HepG2 (cell line): ENCODE results near the gene POLN. TPM values are rescaled to one million over a fixed set of nuclear protein-coding genes. Genes with fewer than 3 reads are reported as not detected.

ENCODE experiments used
- ATAC-seq: fragments of 200-7000 bp; cut with Tn5 transposase; 3 replicates; pipeline ENCODE4 v1.9.1; 2020; ENCODE audit warnings: mild to moderate bottlenecking, moderate library complexity
- BruUV-seq: library from RNA; stranded (reverse); fragments of 400-500 nt; replicated peaks from 2 replicates; lab custom pipeline; 2021; lab: Mats Ljungman, UMichigan
- CTCF ChIA-PET: fragments of 300-600 bp; formaldehyde crosslinking; extraction: SDS; loops from one replicate; lab custom pipeline; 2021; ENCODE audit warnings: low total read pairs, inconsistent platforms, low intra/inter-chr PET ratio; lab: Yijun Ruan, JAX
- POLR2A ChIA-PET: fragments of 350-600 bp; sonication (Branson Sonifier 250); formaldehyde crosslinking; loops from one replicate; lab custom pipeline; 2020; ENCODE audit warnings: antibody characterized with exemption, inconsistent platforms; lab: Yijun Ruan, JAX
- DNase-seq: peaks from one replicate; pipeline ENCODE4 v3.0.0-alpha.2; 2015; ENCODE audit warnings: low spot score
- FAIRE-seq: peaks from 3 replicates; lab custom pipeline; 2011; peaks lifted over from hg19 to GRCh38; lab: Jason Lieb, UNC
- H2AFZ ChIP-seq: one replicate; pipeline ENCODE4 v1.6.1; 2011; ENCODE audit warnings: low read length, inconsistent platforms
- H3K27ac ChIP-seq: fragments of 300-600 bp; 3 replicates; pipeline ENCODE4 v1.8.0; 2011; ENCODE audit warnings: mixed run types, mild to moderate bottlenecking, mixed read lengths, low read length, inconsistent platforms; ENCODE audit not compliant: insufficient read depth; ENCODE audit errors: extremely low read length
- H3K27me3 ChIP-seq, 2 experiments: fragments of 200-600 bp in 1 of 2; 2 replicates in 1 of 2; 3 replicates in 1 of 2; pipeline versions ENCODE4 v1.6.0 to v1.8.0; 2011; ENCODE audit warnings: low read length in 2 of 2, mild to moderate bottlenecking in 2 of 2, moderate library complexity in 2 of 2, inconsistent platforms in 1 of 2; ENCODE audit not compliant: insufficient read depth in 2 of 2, control insufficient read depth in 1 of 2
- H3K36me3 ChIP-seq, 2 experiments: fragments of 200-600 bp in 1 of 2; replicated peaks in 1 of 2; 2 replicates in 1 of 2; 3 replicates in 1 of 2; pipeline versions ENCODE4 v1.5.1 to v1.8.0; 2011; ENCODE audit warnings: low read length in 2 of 2, inconsistent platforms in 1 of 2; ENCODE audit not compliant: insufficient read depth in 2 of 2, control insufficient read depth in 1 of 2
- H3K4me1 ChIP-seq: 2 replicates; pipeline ENCODE4 v1.5.1; 2012; ENCODE audit warnings: low read length, inconsistent platforms; ENCODE audit not compliant: insufficient read depth
- H3K4me2 ChIP-seq: 2 replicates; pipeline ENCODE4 v1.6.0; 2011; ENCODE audit warnings: low read depth, low read length, inconsistent platforms
- H3K4me3 ChIP-seq, 3 experiments: fragments of 200-600 bp in 1 of 3; sonication (generic), shearing (Covaris generic) in 1 of 3; replicated peaks in 1 of 3; 2 replicates each; pipeline ENCODE4 v1.5.1; 2011 to 2016; ENCODE audit warnings: low read length in 3 of 3, inconsistent platforms in 2 of 3, low read depth in 2 of 3, mild to moderate bottlenecking in 2 of 3, control low read depth in 1 of 3, mixed read lengths in 1 of 3; ENCODE audit not compliant: insufficient read depth in 1 of 3
- H3K79me2 ChIP-seq: one replicate; pipeline ENCODE4 v1.6.1; 2011; ENCODE audit warnings: low read length, inconsistent platforms; ENCODE audit not compliant: insufficient read depth
- H3K9ac ChIP-seq: 2 replicates; pipeline ENCODE4 v1.6.0; 2011; ENCODE audit warnings: mild to moderate bottlenecking, low read depth, low read length, inconsistent platforms; ENCODE audit not compliant: insufficient read depth
- H3K9me3 ChIP-seq: 2 replicates; pipeline ENCODE4 v1.5.1; 2012; ENCODE audit warnings: mild to moderate bottlenecking, low read length
- H4K20me1 ChIP-seq: 2 replicates; pipeline ENCODE4 v1.6.0; 2011; ENCODE audit warnings: inconsistent platforms, mild to moderate bottlenecking, low read length, moderate library complexity; ENCODE audit not compliant: insufficient read depth
- ATF3 ChIP-seq: sonication (generic); formaldehyde crosslinking; IDR thresholded peaks from 2 replicates; pipeline ENCODE4 v1.4.0; 2020; ENCODE audit warnings: missing genetic modification reagents
- CENPBD1 ChIP-seq: sonication (generic); formaldehyde crosslinking; IDR thresholded peaks from 2 replicates; pipeline ENCODE4 v1.8.0; 2022; ENCODE audit warnings: missing genetic modification reagents, low read depth, mild to moderate bottlenecking, borderline replicate concordance
- DMAP1 ChIP-seq: IDR thresholded peaks from 2 replicates; pipeline ENCODE4 v1.6.1; 2016
- HOXA3 ChIP-seq: sonication (generic); formaldehyde crosslinking; IDR thresholded peaks from 2 replicates; pipeline ENCODE4 v1.5.0; 2020; ENCODE audit warnings: missing genetic modification reagents
- JUN ChIP-seq: sonication (generic); formaldehyde crosslinking; IDR thresholded peaks from 2 replicates; pipeline ENCODE4 v1.4.0; 2020; ENCODE audit warnings: mild to moderate bottlenecking, missing genetic modification reagents
- KDM1A ChIP-seq: IDR thresholded peaks from 2 replicates; pipeline ENCODE4 v1.6.1; 2016; ENCODE audit warnings: missing compliant biosample characterization
- LRRFIP1 ChIP-seq: sonication (generic); formaldehyde crosslinking; conservative IDR thresholded peaks from 2 replicates; pipeline ENCODE4 v1.4.0; 2020; ENCODE audit warnings: missing genetic modification reagents
- MXD1 ChIP-seq: sonication (generic); formaldehyde crosslinking; IDR thresholded peaks from 2 replicates; pipeline ENCODE4 v1.4.0; 2020; ENCODE audit warnings: mild to moderate bottlenecking, missing genetic modification reagents
- RBM22 ChIP-seq: fragments of 200-400 bp; formaldehyde crosslinking; optimal IDR thresholded peaks from 2 replicates; pipeline ENCODE3; 2017; ENCODE audit warnings: mild to moderate bottlenecking, low read length, moderate library complexity
- TP53 ChIP-seq: sonication (generic); formaldehyde crosslinking; conservative IDR thresholded peaks from 2 replicates; pipeline ENCODE4 v1.4.0; 2020; ENCODE audit warnings: missing genetic modification reagents
- ZMYM3 ChIP-seq: sonication (generic); formaldehyde crosslinking; IDR thresholded peaks from 2 replicates; pipeline ENCODE4 v1.5.1; 2020; ENCODE audit warnings: mild to moderate bottlenecking, missing genetic modification reagents
- ZNF629 ChIP-seq: sonication (generic); formaldehyde crosslinking; conservative IDR thresholded peaks from 2 replicates; pipeline ENCODE4 v1.5.0; 2020; ENCODE audit warnings: missing genetic modification reagents
- ZNF777 ChIP-seq: sonication (generic); formaldehyde crosslinking; IDR thresholded peaks from 2 replicates; pipeline ENCODE4 v1.4.0; 2020; ENCODE audit warnings: missing genetic modification reagents
- ZNF784 ChIP-seq: sonication (generic); formaldehyde crosslinking; IDR thresholded peaks from 2 replicates; pipeline ENCODE4 v1.5.1; 2020; ENCODE audit warnings: missing genetic modification reagents, mild to moderate bottlenecking, borderline replicate concordance
- ZNF790 ChIP-seq: sonication (generic); formaldehyde crosslinking; IDR thresholded peaks from 2 replicates; pipeline ENCODE4 v1.8.0; 2022; ENCODE audit warnings: missing genetic modification reagents, mild to moderate bottlenecking, borderline replicate concordance
- ZNF883 ChIP-seq: sonication (generic); formaldehyde crosslinking; IDR thresholded peaks from 2 replicates; pipeline ENCODE4 v1.5.1; 2020; ENCODE audit warnings: mild to moderate bottlenecking, missing genetic modification reagents; ENCODE audit errors: not compliant biosample characterization
- WGBS: methylation state at CpG from one replicate; pipeline ENCODE4 v1.1.6; 2017; ENCODE audit warnings: low lambda C conversion rate; 5-methylcytosine and 5-hydroxymethylcytosine counted together
- in situ Hi-C: cut with HindIII; loops from 2 replicates; pipeline ENCODE4 v1.10.0; 2017; ENCODE audit warnings: low pct_unique_long_range_greater_than_20kb; ENCODE audit not compliant: extremely low pct_ligation_motif_present
- intact Hi-C: fragments of 100-400 bp; cut with micrococcal nuclease; formaldehyde crosslinking; loops from one replicate; pipeline ENCODE4 v1.10.0; 2022; ENCODE audit not compliant: unreplicated experiment
- polyA plus RNA-seq, 8 experiments: library from polyadenylated mRNA; depleted of rRNA in 3 of 8; stranded (reverse) in 7 of 8; unstranded in 1 of 8; fragments of >200 nt; fragmentation: Illumina TruSeq in 4 of 8; extraction: Trizol in 4 of 8; gene quantifications; 2 replicates each; pipeline versions ENCODE4 v1.2.1 to v1.2.3, GENCODE V29; 2011 to 2016; ENCODE audit warnings: low read depth in 4 of 8, missing spikeins in 1 of 8, mixed read lengths in 1 of 8; ENCODE audit not compliant: insufficient read depth in 1 of 8
- total RNA-seq, 5 experiments: library from RNA; depleted of rRNA; stranded (reverse); fragments of >200 nt; fragmentation: Illumina TruSeq; extraction: Trizol; gene quantifications; 2 replicates each; pipeline ENCODE4 v1.2.3, GENCODE V29; 2016; ENCODE audit warnings: low read depth in 1 of 5

POLN gene
- total and polyA plus RNA-seq, 2 of the 13 experiments (the other 11 are each of a cell fraction or from before 2014, with no cell fraction given), result 0.93 to 1.5 TPM

- no peak for TF ChIP-seq MXD1 (CRISPR knock-in tag)
- no peak for TF ChIP-seq TP53 (CRISPR knock-in tag)
Measured at GRCh38 chr4:2060611-2061185, 181.2 kb downstream of the POLN start (continued).

GRCh38 chr4:2059726-2060602 lies 182.0 kb downstream of the POLN start:
- Histone ChIP-seq H3K79me2 (no peaks in the 10 kb centered on the region), H2AFZ (no peak overlapping the region), H3K4me2 (0 out of 2 replicates have a peak overlapping the region, but pooled peaks have one; percentile 32), H3K36me3 (no peaks in the 10 kb centered on the region), H4K20me1 (no peaks in the 10 kb centered on the region), H3K27me3 (peaks cover 0 to 14% of the 10 kb centered on the region in 2 experiments; a peak in 4 of 5 replicates), H3K4me3 (peak overlapping the region in 2 of 3 experiments; percentile 9 to 33; a peak in 3 of 6 replicates), H3K27ac (no peak overlapping the region), H3K9ac (no peak overlapping the region), H3K9me3 (no peaks in the 10 kb centered on the region), H3K4me1 (peaks cover 27% of the 10 kb centered on the region)
- CTCF ChIA-PET, result no interaction called here
- WGBS, result 100% methylated on average over 3 of the region's 102 CpGs
- no peak for FAIRE-seq
- DNase-seq, result no peak
- ATAC-seq, result no peak
- no TSS peak for BruUV-seq
- in situ Hi-C loops (no loop called here), intact Hi-C loops (no loop called here)
- POLR2A ChIA-PET, result no interaction called here
- TF ChIP-seq LRRFIP1 (CRISPR knock-in tag), result no peak
- 0 out of 2 replicates have a peak, but pooled peaks have one; percentile 15 for TF ChIP-seq KDM1A
- no peak for TF ChIP-seq ATF3 (CRISPR knock-in tag)
- peak; percentile 92 for TF ChIP-seq ZNF629 (CRISPR knock-in tag)
- TF ChIP-seq CENPBD1 (CRISPR knock-in tag), result no peak
- TF ChIP-seq JUN (CRISPR knock-in tag), result no peak
- TF ChIP-seq ZNF790, result no peak
- 0 out of 2 replicates have a peak, but pooled peaks have one; percentile 38 for TF ChIP-seq ZNF777 (CRISPR knock-in tag)
- TF ChIP-seq ZNF883 (CRISPR knock-in tag), result no peak
- TF ChIP-seq HOXA3 (CRISPR knock-in tag), result peak; percentile 1; the same call in 1 of the 2 replicates
- no peak for TF ChIP-seq ZNF784
- no peak for TF ChIP-seq DMAP1
- TF ChIP-seq RBM22, result no peak
- peak; percentile 68; the same call in 1 of the 2 replicates for TF ChIP-seq ZMYM3
